ENCODE measurements around the gene LEMD2. TPM values are rescaled to one million over a fixed set of nuclear protein-coding genes. Genes with fewer than 3 reads are reported as not detected.

Gene LEMD2
- total RNA-seq, 1 donor: 47.4 TPM

GRCh38 chr6:33742092-33742491, 46.8 kb downstream of the LEMD2 start:
- no peak for DNase-seq (ENCODE audit: insufficient read length, low spot score, missing footprints)
- Histone ChIP-seq H4K20me1 (ENCODE audit: insufficient read depth, low read length) (no peaks in the 10 kb centered on the region), H2AFZ (ENCODE audit: low read length) (no peak overlapping the region), H3K4me2 (ENCODE audit: insufficient read depth, low read length) (no peak overlapping the region), H3K4me1 (ENCODE audit: insufficient read depth, low read length) (peaks cover 8% of the 10 kb centered on the region), H3K27me3 (ENCODE audit: insufficient read depth, low read length) (peaks cover 6% of the 10 kb centered on the region), H3K36me3 (ENCODE audit: insufficient read depth, low read length) (no peaks in the 10 kb centered on the region), H3K27ac (ENCODE audit: low read depth, low read length) (no peak overlapping the region), H3K4me3 (ENCODE audit: insufficient read depth, low read length) (no peak overlapping the region), H3K9me3 (ENCODE audit: low read depth, low read length) (no peaks in the 10 kb centered on the region), H3K79me2 (ENCODE audit: insufficient read depth, low read length) (no peaks in the 10 kb centered on the region)
- no peak for TF ChIP-seq CTCF (IDR thresholded peaks at IDR 0.05; ENCODE audit: extremely low read depth, low read depth, low read length)

GRCh38 chr6:33740794-33741193, 48.1 kb downstream of the LEMD2 start:
- Histone ChIP-seq H4K20me1 (ENCODE audit: insufficient read depth, low read length) (no peaks in the 10 kb centered on the region), H3K79me2 (ENCODE audit: insufficient read depth, low read length) (no peaks in the 10 kb centered on the region)

GRCh38 chr6:33740204-33740608, 48.7 kb downstream of the LEMD2 start:
- peaks cover 6% of the 10 kb centered on the region for H3K27me3 ChIP-seq (ENCODE audit: insufficient read depth, low read length)

More at GRCh38 chr6:33740794-33741193, 48.1 kb downstream of the LEMD2 start:
- peaks cover under 1% of the 10 kb centered on the region for H3K4me1 ChIP-seq (ENCODE audit: insufficient read depth, low read length)
- no peak for TF ChIP-seq CTCF (IDR thresholded peaks at IDR 0.05; ENCODE audit: extremely low read depth, low read depth, low read length)
- H3K36me3 ChIP-seq (ENCODE audit: insufficient read depth, low read length): no peaks in the 10 kb centered on the region
- peaks cover 6% of the 10 kb centered on the region for H3K27me3 ChIP-seq (ENCODE audit: insufficient read depth, low read length)
- H2AFZ ChIP-seq (ENCODE audit: low read length): no peak overlapping the region
- DNase-seq (ENCODE audit: insufficient read length, low spot score, missing footprints): no peak
- H3K9me3 ChIP-seq (ENCODE audit: low read depth, low read length): no peaks in the 10 kb centered on the region
- no peak overlapping the region for H3K4me2 ChIP-seq (ENCODE audit: insufficient read depth, low read length)
- no peak overlapping the region for H3K27ac ChIP-seq (ENCODE audit: low read depth, low read length)
- no peak overlapping the region for H3K4me3 ChIP-seq (ENCODE audit: insufficient read depth, low read length)

GRCh38 chr6:33739571-33739970, 49.4 kb downstream of the LEMD2 start:
- Histone ChIP-seq H3K79me2 (ENCODE audit: insufficient read depth, low read length) (no peaks in the 10 kb centered on the region), H3K27me3 (ENCODE audit: insufficient read depth, low read length) (peaks cover 6% of the 10 kb centered on the region), H3K36me3 (ENCODE audit: insufficient read depth, low read length) (no peaks in the 10 kb centered on the region), H4K20me1 (ENCODE audit: insufficient read depth, low read length) (no peaks in the 10 kb centered on the region), H3K4me1 (ENCODE audit: insufficient read depth, low read length) (no peaks in the 10 kb centered on the region), H3K4me2 (ENCODE audit: insufficient read depth, low read length) (no peak overlapping the region), H3K4me3 (ENCODE audit: insufficient read depth, low read length) (no peak overlapping the region), H3K9me3 (ENCODE audit: low read depth, low read length) (no peaks in the 10 kb centered on the region), H2AFZ (ENCODE audit: low read length) (no peak overlapping the region), H3K27ac (ENCODE audit: low read depth, low read length) (no peak overlapping the region)
- no peak for TF ChIP-seq CTCF (IDR thresholded peaks at IDR 0.05; ENCODE audit: extremely low read depth, low read depth, low read length)
- DNase-seq (ENCODE audit: insufficient read length, low spot score, missing footprints): no peak

More at GRCh38 chr6:33740204-33740608, 48.7 kb downstream of the LEMD2 start:
- no peaks in the 10 kb centered on the region for H4K20me1 ChIP-seq (ENCODE audit: insufficient read depth, low read length)
- H3K4me1 ChIP-seq (ENCODE audit: insufficient read depth, low read length): no peaks in the 10 kb centered on the region
- no peaks in the 10 kb centered on the region for H3K36me3 ChIP-seq (ENCODE audit: insufficient read depth, low read length)
- no peaks in the 10 kb centered on the region for H3K79me2 ChIP-seq (ENCODE audit: insufficient read depth, low read length)
- H3K27ac ChIP-seq (ENCODE audit: low read depth, low read length): no peak overlapping the region
- no peak for TF ChIP-seq CTCF (IDR thresholded peaks at IDR 0.05; ENCODE audit: extremely low read depth, low read depth, low read length)
- H3K4me2 ChIP-seq (ENCODE audit: insufficient read depth, low read length): no peak overlapping the region
- no peak overlapping the region for H2AFZ ChIP-seq (ENCODE audit: low read length)
- no peak for DNase-seq (ENCODE audit: insufficient read length, low spot score, missing footprints)
- H3K9me3 ChIP-seq (ENCODE audit: low read depth, low read length): no peaks in the 10 kb centered on the region
- H3K4me3 ChIP-seq (ENCODE audit: insufficient read depth, low read length): no peak overlapping the region

All from osteoblast (primary cell).